Fibroblast of villous mesenchyme (primary cell): Measurements from ENCODE around the gene FBXL14. TPM values are rescaled to one million over a fixed set of nuclear protein-coding genes. Genes with fewer than 3 reads are reported as not detected.
A peak's percentile ranks its signal among the peaks of the same experiment; 100 is the strongest.

ENCODE experiments used
- DNase-seq: peaks from one replicate; pipeline ENCODE4 v3.0.0-alpha.2; 2010; ENCODE audit warnings: low read depth
- H3K4me3 ChIP-seq: 2 replicates; pipeline ENCODE4 v1.5.1; 2011; ENCODE audit warnings: low read depth, mild to moderate bottlenecking, low read length
- total RNA-seq: library from RNA; depleted of rRNA; stranded (reverse); fragments of >200 nt; gene quantifications from 2 replicates; pipeline ENCODE4 v1.2.3, GENCODE V29; 2012
- TF ChIP-seq, protein P1 (sequence below): IDR thresholded peaks from 2 replicates; pipeline ENCODE4 v1.5.1; 2012; ENCODE audit warnings: low read depth, mild to moderate bottlenecking, low read length; ENCODE audit not compliant: insufficient read depth

FBXL14 gene
- total RNA-seq, 1 donor, result 9.5 TPM

DNA sequence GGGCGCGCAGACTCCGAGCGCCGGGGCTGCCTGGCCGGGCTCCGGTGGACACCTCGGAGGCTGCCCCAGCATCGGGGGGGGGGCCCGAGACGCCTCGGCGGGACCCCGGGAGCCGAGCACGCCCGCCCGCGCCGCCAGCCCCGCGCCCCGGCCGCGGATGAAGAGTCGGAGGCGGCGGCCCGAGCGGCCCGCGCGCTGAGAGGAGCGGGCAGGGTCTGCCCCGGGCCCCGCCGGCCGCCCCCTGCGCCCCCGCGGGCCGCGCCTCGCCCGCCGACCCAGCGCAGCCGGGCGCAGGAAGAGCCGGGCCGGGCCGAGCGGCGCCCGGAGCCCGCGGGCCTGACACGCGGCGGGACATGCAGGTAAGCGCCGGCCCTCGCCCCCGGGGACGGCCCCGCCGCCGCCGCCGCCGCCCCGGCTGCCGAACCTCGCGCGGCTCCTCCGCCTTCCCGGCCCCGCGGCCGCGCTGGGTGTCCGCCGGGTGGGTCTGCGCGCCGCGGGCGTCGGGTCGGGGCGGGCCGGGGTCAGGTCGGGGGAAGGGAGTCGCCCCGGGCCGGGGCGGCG lies 63.7 kb downstream of the FBXL14 start:
- TF ChIP-seq, protein P1, sequence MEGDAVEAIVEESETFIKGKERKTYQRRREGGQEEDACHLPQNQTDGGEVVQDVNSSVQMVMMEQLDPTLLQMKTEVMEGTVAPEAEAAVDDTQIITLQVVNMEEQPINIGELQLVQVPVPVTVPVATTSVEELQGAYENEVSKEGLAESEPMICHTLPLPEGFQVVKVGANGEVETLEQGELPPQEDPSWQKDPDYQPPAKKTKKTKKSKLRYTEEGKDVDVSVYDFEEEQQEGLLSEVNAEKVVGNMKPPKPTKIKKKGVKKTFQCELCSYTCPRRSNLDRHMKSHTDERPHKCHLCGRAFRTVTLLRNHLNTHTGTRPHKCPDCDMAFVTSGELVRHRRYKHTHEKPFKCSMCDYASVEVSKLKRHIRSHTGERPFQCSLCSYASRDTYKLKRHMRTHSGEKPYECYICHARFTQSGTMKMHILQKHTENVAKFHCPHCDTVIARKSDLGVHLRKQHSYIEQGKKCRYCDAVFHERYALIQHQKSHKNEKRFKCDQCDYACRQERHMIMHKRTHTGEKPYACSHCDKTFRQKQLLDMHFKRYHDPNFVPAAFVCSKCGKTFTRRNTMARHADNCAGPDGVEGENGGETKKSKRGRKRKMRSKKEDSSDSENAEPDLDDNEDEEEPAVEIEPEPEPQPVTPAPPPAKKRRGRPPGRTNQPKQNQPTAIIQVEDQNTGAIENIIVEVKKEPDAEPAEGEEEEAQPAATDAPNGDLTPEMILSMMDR, result no peak
- peak overlapping the region; percentile 59 for H3K4me3 ChIP-seq
- DNase-seq, result no peak

DNA sequence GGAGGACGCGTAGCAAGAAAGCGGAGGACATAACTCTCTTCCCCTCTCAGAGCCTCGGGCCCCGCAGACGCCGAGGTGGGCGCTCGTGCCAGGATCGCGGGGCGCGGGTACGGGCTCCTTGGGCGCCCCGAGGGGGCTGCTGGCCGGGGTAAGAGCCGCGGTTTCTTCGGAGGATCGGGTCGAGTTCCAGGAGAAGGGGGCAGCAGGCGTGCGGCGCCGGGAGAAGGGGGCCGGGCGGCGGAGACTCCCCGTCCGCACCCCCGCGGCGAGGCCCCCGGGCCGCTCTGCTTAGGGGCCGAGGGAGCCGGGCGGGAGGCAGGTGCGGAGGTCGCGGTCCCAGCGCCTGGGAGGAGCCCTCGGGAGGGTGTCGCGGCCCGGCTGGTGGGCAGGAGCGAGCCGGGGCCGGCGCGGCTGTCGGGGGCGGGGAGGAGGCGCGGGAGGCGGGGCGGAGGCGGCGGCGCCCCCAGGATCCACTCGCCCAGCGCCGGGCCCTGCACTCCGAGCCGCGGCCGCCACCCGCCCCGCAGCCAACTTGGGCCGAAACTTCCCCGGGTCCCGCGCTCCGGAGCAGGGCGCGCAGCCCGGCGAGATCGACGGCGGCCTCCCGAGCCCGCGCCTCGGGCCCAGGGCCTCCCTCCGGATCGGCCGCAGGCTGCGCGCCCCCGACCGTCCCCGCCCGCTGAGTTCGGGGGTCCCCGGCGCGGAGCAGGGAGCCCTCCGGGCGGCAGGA lies 64.4 kb downstream of the FBXL14 start:
- no peak for DNase-seq
- H3K4me3 ChIP-seq, result peak overlapping the region; percentile 52
- TF ChIP-seq, protein P1, result no peak

DNA sequence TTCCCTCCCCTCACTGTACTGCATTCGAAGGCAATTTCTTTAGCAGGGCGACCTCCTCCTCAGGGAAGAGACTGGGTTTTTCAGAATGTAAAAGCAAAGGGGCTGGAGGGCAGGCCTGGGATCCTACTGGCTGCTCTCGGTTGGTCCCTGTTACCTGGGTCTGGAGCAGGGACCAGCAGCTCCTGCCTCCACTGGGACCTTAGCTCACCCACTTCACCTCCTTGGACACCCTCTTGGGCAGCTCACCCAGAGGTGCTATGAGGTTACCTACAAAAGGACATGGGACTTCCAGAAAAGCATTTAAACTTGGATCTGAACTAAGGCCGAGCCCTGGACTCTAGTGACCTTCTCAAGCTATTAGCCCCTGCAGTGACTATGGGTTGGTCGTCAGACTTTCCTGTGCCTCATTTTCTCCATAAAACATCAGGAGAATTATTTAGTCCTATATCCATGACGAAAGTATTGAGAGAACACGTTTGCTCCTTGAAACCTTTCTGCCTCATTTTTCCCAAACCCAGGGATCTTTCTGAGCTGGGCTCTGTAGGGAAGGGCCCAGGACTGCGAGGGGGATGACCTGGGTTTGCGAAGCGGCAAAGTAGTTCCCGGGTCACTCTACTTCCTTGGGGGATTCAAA lies 65.0 kb downstream of the FBXL14 start:
- no peak for DNase-seq
- TF ChIP-seq, protein P1, result no peak
- peak overlapping the region; percentile 52 for H3K4me3 ChIP-seq

DNA sequence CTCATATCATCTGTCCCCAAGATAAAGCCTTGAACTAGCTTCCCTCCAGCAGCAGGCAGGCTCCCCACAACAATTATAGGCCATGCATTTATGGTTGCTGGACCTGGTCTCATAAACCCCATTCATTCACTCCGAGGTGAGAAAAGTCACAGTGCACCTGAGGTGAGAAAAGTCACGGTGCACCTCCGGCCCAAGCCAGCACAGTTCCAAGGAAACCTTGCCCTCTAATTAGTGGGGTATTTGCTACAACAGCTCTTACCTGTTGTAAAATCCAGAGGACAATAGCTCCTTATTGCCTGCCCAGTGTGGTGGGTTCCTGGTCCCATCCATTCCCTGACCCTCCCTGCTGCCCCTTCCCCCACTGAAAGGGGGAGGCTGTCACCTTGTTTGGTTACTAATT lies 65.6 kb downstream of the FBXL14 start:
- TF ChIP-seq, protein P1, result no peak
- H3K4me3 ChIP-seq, result no peak overlapping the region
- DNase-seq, result no peak

DNA sequence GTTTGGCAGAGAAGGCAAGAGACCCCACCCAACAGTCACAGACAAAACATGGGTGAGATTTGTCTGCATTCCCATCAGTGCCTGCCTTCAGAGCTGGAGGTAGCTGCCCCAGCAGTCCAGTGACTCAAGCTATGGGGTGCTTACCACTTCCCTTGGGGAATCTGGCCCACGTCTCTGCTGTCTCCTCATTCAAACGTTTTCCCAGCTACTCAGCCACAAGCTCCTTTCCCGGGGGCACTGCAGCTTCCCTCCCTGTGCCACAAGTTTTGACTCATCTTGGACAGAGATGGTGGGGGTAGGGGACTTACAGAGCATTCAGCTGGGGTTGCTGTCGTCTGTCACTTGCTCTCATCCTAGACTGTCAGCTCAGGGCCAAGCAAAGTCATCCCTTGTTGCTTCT lies 66.6 kb downstream of the FBXL14 start:
- DNase-seq, result peak; percentile 44
- H3K4me3 ChIP-seq, result no peak overlapping the region
- TF ChIP-seq, protein P1, result no peak

DNA sequence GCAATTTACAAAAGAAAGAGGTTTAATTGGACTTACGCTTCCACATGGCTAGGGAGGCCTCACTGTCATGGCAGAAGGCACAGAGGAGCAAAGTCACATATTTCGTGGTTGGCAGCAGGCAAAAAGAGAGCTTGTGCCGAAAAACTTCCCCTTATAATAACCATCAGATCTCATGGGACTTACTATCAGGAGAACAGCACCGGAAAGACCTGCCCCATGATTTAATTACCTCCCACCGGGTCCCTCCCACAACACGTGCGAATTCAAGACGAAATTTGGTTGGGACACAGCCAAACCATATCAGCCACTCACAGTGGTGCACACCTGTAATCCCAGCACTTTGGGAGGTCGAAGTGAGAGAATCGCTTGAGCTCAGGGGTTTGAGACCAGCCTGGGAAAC lies 68.5 kb downstream of the FBXL14 start:
- H3K4me3 ChIP-seq, result no peak overlapping the region
- no peak for DNase-seq
- TF ChIP-seq, protein P1, result no peak
